ENCODE results near the gene DLX1.

GRCh38 chr2:172100080-172100934 is 15.0 kb downstream of the DLX1 start:
- TF ChIP-seq CTCF (conservative IDR thresholded peaks at IDR 0.05; ENCODE audit: low read depth, low read length): no peak
- TF ChIP-seq EZH2 (IDR thresholded peaks at IDR 0.05; ENCODE audit: low read length, unreplicated experiment): no peak

Measured in PC-3 (cell line).